Parathyroid adenoma (tissue), 2 donors: ENCODE results near the gene RGS19.

Experiments used
- H2AFZ ChIP-seq: fragments of 300-600 bp; sonication (generic); one replicate; pipeline ENCODE4 v1.7.0; 2017; ENCODE audit warnings: antibody characterized with exemption, mild to moderate bottlenecking
- H3K27ac ChIP-seq: fragments of 300-600 bp; sonication (generic); one replicate; pipeline ENCODE4 v1.7.0; 2017
- H3K27me3 ChIP-seq: fragments of 300-600 bp; sonication (generic); one replicate; pipeline ENCODE4 v1.7.0; 2017; ENCODE audit warnings: low read length; ENCODE audit not compliant: control insufficient read depth, insufficient read depth
- H3K36me3 ChIP-seq: fragments of 300-600 bp; sonication (generic); one replicate; pipeline ENCODE4 v1.7.0; 2017; ENCODE audit warnings: low read length; ENCODE audit not compliant: control insufficient read depth, insufficient read depth
- H3K4me1 ChIP-seq: fragments of 300-600 bp; sonication (generic); one replicate; pipeline ENCODE4 v1.7.0; 2017; ENCODE audit warnings: control low read depth
- H3K4me2 ChIP-seq: fragments of 300-600 bp; sonication (generic); one replicate; pipeline ENCODE4 v1.7.0; 2017; ENCODE audit warnings: low read length
- H3K4me3 ChIP-seq: fragments of 300-600 bp; sonication (generic); one replicate; pipeline ENCODE4 v1.7.0; 2017; ENCODE audit warnings: low read depth, low read length
- H3K79me2 ChIP-seq: fragments of 300-600 bp; sonication (generic); one replicate; pipeline ENCODE4 v1.7.0; 2017; ENCODE audit warnings: control low read depth
- H3K9ac ChIP-seq: fragments of 300-600 bp; sonication (generic); one replicate; pipeline ENCODE4 v1.7.0; 2017; ENCODE audit warnings: mild to moderate bottlenecking
- H3K9me3 ChIP-seq: fragments of 300-600 bp; sonication (generic); one replicate; pipeline ENCODE4 v1.7.0; 2017; ENCODE audit warnings: low read length; ENCODE audit not compliant: control insufficient read depth
- CTCF ChIP-seq: fragments of 300-600 bp; sonication (generic); IDR thresholded peaks from one replicate; pipeline ENCODE4 v1.7.0; 2017; ENCODE audit warnings: antibody characterized with exemption, mild to moderate bottlenecking
- donor health status: primary hyperparathyroidism.

Gene RGS19

GRCh38 chr20:64104667-64105451, 25.5 kb upstream of the RGS19 start:
- Histone ChIP-seq H3K27ac (no peak overlapping the region), H3K36me3 (no peaks in the 10 kb centered on the region), H2AFZ (no peak overlapping the region), H3K4me3 (no peak overlapping the region), H3K27me3 (no peaks in the 10 kb centered on the region), H3K4me1 (peaks cover 26% of the 10 kb centered on the region), H3K4me2 (no peak overlapping the region), H3K9me3 (no peaks in the 10 kb centered on the region), H3K79me2 (peaks cover 22% of the 10 kb centered on the region), H3K9ac (no peak overlapping the region)
- TF ChIP-seq CTCF = no peak

- Histone ChIP-seq H3K27me3 (no peaks in the 10 kb centered on the region), H3K4me3 (no peak overlapping the region), H3K9ac (no peak overlapping the region), H3K79me2 (peaks cover 22% of the 10 kb centered on the region), H3K9me3 (no peaks in the 10 kb centered on the region), H3K4me1 (peaks cover 21% of the 10 kb centered on the region), H3K27ac (peak overlapping the region; percentile 2), H2AFZ (no peak overlapping the region), H3K36me3 (no peaks in the 10 kb centered on the region), H3K4me2 (no peak overlapping the region)
- no peak for TF ChIP-seq CTCF
Observed at GRCh38 chr20:64103871-64104666, 24.8 kb upstream of the RGS19 start.

GRCh38 chr20:64102647-64103354, 23.5 kb upstream of the RGS19 start:
- Histone ChIP-seq H3K9me3 (no peaks in the 10 kb centered on the region), H3K4me1 (peaks cover 21% of the 10 kb centered on the region), H3K27ac (peak overlapping the region; percentile 69), H3K27me3 (no peaks in the 10 kb centered on the region), H3K79me2 (peaks cover 22% of the 10 kb centered on the region), H3K4me3 (no peak overlapping the region), H3K4me2 (no peak overlapping the region), H3K36me3 (no peaks in the 10 kb centered on the region), H2AFZ (peak overlapping the region; percentile 94), H3K9ac (no peak overlapping the region)
- no peak for TF ChIP-seq CTCF

GRCh38 chr20:64101731-64102621, 22.7 kb upstream of the RGS19 start:
- Histone ChIP-seq H3K4me2 (peak overlapping the region; percentile 53), H3K4me1 (peaks cover 21% of the 10 kb centered on the region), H2AFZ (peak overlapping the region; percentile 94), H3K4me3 (no peak overlapping the region), H3K27me3 (no peaks in the 10 kb centered on the region), H3K27ac (peak overlapping the region; percentile 69), H3K79me2 (peaks cover 22% of the 10 kb centered on the region), H3K9me3 (no peaks in the 10 kb centered on the region), H3K36me3 (no peaks in the 10 kb centered on the region), H3K9ac (no peak overlapping the region)
- TF ChIP-seq CTCF = peak; percentile 96
